PC-3 (cell line): Measurements from ENCODE around the gene IGFL3.

ENCODE experiments used
- EZH2phosphoT487 ChIP-seq: fragments of 300-600 bp; sonication (generic); IDR thresholded peaks from 2 replicates; pipeline ENCODE4 v1.6.1; 2018; ENCODE audit warnings: mild to moderate bottlenecking, antibody characterized with exemption, low read length, borderline replicate concordance
- TF ChIP-seq, protein P1 (sequence below): fragments of 300-600 bp; sonication (generic); conservative IDR thresholded peaks from 2 replicates; pipeline ENCODE4 v1.5.1; 2017; ENCODE audit warnings: antibody characterized with exemption, low read depth, mild to moderate bottlenecking, low read length

DNA sequence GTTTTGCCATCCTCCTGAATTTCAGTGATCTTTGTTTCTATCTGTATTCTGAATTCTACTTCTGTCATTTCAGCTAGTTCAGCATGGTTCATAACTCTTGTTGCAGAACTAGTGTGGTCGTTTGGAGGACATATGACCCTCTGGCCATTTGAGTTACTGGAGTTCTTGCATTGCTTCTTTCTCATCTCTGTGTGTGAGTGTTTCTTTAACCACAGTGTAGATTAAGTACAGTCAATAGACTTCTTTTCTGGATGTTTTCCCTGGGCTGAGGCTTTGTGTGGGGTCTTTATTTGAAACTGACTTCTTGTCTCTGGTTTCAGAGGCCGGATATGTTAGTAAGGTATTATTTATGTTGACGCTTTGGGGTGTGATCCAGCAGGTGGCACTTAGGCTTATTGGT lies 38.2 kb upstream of the IGFL3 start:
- TF ChIP-seq, protein P1, sequence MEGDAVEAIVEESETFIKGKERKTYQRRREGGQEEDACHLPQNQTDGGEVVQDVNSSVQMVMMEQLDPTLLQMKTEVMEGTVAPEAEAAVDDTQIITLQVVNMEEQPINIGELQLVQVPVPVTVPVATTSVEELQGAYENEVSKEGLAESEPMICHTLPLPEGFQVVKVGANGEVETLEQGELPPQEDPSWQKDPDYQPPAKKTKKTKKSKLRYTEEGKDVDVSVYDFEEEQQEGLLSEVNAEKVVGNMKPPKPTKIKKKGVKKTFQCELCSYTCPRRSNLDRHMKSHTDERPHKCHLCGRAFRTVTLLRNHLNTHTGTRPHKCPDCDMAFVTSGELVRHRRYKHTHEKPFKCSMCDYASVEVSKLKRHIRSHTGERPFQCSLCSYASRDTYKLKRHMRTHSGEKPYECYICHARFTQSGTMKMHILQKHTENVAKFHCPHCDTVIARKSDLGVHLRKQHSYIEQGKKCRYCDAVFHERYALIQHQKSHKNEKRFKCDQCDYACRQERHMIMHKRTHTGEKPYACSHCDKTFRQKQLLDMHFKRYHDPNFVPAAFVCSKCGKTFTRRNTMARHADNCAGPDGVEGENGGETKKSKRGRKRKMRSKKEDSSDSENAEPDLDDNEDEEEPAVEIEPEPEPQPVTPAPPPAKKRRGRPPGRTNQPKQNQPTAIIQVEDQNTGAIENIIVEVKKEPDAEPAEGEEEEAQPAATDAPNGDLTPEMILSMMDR, result no peak
- TF ChIP-seq EZH2phosphoT487, result no peak
